ENCODE results near the gene GLIS1. TPM values are rescaled to one million over a fixed set of nuclear protein-coding genes. Genes with fewer than 3 reads are reported as not detected.

Gene GLIS1
- total RNA-seq, 1 experiment from 2014 or later, result 0.28 TPM

GRCh38 chr1:53568540-53568939 is 170.4 kb downstream of the GLIS1 start:
- Histone ChIP-seq H4K20me1 (ENCODE audit: control insufficient read depth, insufficient read depth, insufficient read length) (no peaks in the 10 kb centered on the region), H2BK20ac (ENCODE audit: low read depth, low read length, poor library complexity, severe bottlenecking) (no peak overlapping the region), H3K9ac (ENCODE audit: extremely low read depth, insufficient read length, low read length) (no peak overlapping the region), H3K18ac (ENCODE audit: insufficient read length, low read depth, low read length) (no peak overlapping the region), H3K4me2 (ENCODE audit: insufficient read depth, insufficient read length, low read length) (no peak overlapping the region), H3K79me1 (ENCODE audit: insufficient read depth, low read depth, low read length, poor library complexity, severe bottlenecking) (no peaks in the 10 kb centered on the region), H2BK12ac (ENCODE audit: insufficient read length, low read depth, low read length) (no peak overlapping the region), H3K9me3 (ENCODE audit: control insufficient read depth, low read depth, low read length) (peaks cover 7% of the 10 kb centered on the region), H2BK120ac (ENCODE audit: low read depth, low read length, poor library complexity, severe bottlenecking) (no peak overlapping the region), H4K8ac (replicated peaks; ENCODE audit: insufficient read length, low read depth, low read length) (no peak overlapping the region), H3K27me3 (ENCODE audit: insufficient read depth, low read length) (no peaks in the 10 kb centered on the region), H4K91ac (ENCODE audit: insufficient read length, low read depth, low read length) (no peak overlapping the region), H4K5ac (ENCODE audit: insufficient read length, low read depth, low read length) (no peak overlapping the region), H3K14ac (ENCODE audit: insufficient read depth, low read length) (no peak overlapping the region), H2AK5ac (ENCODE audit: insufficient read length, low read length) (no peak overlapping the region), H2BK15ac (ENCODE audit: low read depth, low read length) (no peak overlapping the region), H3K79me2 (ENCODE audit: insufficient read depth, low read length) (no peaks in the 10 kb centered on the region), H3K4me1 (ENCODE audit: insufficient read depth, low read length) (no peaks in the 10 kb centered on the region), H3K23me2 (ENCODE audit: insufficient read length, low read depth, low read length, poor library complexity, severe bottlenecking) (no peaks in the 10 kb centered on the region), H3K23ac (ENCODE audit: insufficient read length, low read depth, low read length) (no peak overlapping the region), H2AFZ (ENCODE audit: low read length) (no peak overlapping the region), H3T11ph (ENCODE audit: low read length) (no peak overlapping the region), H3K56ac (ENCODE audit: insufficient read length, low read depth, low read length) (no peak overlapping the region), H3K4ac (ENCODE audit: low read depth, low read length) (no peak overlapping the region), H2BK5ac (ENCODE audit: insufficient read length, low read length) (no peak overlapping the region), H3K27ac (ENCODE audit: insufficient read length, low read depth, low read length) (no peak overlapping the region)
- H3K27ac Mint-ChIP-seq, result no peak overlapping the region
- H3K4me3 Mint-ChIP-seq, result no peak overlapping the region
- DNase-seq, result no peak
- peaks cover 4 to 20% (median 9%) of the 10 kb centered on the region in 3 experiments for H3K36me3 Mint-ChIP-seq (ENCODE audit: insufficient read depth in 1 of 3, low read depth in 3 of 3)
- TF ChIP-seq CTCF (conservative IDR thresholded peaks at IDR 0.05), result no peak
- H3K4me1 Mint-ChIP-seq, result peaks cover 17 to 18% of the 10 kb centered on the region in 2 experiments
- H3K27me3 Mint-ChIP-seq (ENCODE audit: low read depth), result peaks cover 9% of the 10 kb centered on the region
- peaks cover 15 to 22% of the 10 kb centered on the region in 2 experiments for H3K9me3 Mint-ChIP-seq
- WGBS (ENCODE audit: extremely low coverage, insufficient read length, low lambda C conversion rate), result no CpG with 5 or more reads among the region's 2 CpGs
